Head of caudate nucleus (tissue), 42 donors: ENCODE data around the gene NBEA.

Experiments
- DNase-seq, 42 donors: peaks; one replicate each; pipeline versions ENCODE4 v3.0.0 to v3.0.0-alpha.2; 2020 to 2021; ENCODE audit warnings: mixed read lengths in 7 of 42
- intact Hi-C: fragments of 100-400 bp; cut with DNase I; formaldehyde crosslinking; loops from one replicate; pipeline ENCODE4 v1.15.0; 2022

NBEA gene

DNA sequence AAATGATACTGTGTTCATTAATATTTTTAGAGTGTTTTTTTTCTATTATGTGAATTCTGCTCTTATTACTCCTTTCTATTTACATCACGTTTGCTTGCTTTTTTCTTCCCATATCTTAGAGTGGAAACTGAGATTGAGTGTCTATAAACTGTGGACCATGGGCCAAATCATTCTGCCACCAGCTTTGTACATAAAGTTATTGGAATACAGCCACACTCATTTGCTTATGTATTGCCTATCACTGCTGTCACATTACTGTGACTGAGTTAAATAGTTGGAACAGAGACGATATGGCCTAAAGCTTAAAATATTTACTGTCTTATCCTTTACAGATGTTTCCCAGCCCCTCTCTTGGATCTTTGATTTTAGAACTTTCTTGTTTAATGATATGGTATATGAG, 274.1 kb downstream of the NBEA start:
- intact Hi-C loops = no loop called here
- no peak for DNase-seq

DNA sequence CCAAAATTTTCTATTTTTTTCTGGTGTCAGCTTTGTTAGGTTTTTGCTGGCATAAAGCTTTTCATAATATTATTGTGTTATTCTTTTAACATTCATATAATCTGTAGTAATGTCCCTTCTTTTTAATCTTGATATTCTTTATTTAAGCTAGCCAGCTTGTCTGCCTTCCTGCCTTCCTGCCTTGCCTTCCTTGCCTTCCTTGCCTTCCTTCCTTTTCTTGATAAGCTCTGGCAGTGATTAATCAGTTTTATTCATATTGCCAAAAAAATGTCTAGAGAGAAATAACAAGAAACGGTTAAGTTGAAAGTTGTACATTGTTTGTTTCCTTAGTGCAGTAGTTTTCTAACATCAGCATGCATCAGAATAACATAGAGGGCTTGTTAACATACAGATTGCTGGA, 277.0 kb downstream of the NBEA start:
- no peak for DNase-seq
- intact Hi-C loops = no loop called here

DNA sequence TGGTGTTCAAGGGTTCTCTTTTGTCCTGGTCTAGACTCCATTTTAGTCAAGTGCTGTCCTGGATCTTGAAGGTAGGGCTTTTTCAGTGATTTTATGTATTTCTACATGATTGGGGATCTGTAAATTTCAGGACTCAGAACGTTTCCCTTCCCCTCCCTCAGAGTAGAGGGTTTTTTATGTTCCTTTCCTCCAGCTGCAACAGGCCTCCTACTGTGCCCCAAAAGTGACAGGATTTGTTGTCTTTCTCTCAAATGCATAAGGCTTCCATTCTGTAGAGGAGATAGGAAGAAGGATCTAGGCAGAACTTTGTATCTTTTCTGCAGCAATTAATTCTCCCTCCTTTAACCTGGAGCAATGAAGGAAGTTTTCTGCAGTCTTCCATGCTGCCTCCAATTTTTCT, 283.1 kb downstream of the NBEA start:
- DNase-seq = no peak
- intact Hi-C loops = no loop called here

DNA sequence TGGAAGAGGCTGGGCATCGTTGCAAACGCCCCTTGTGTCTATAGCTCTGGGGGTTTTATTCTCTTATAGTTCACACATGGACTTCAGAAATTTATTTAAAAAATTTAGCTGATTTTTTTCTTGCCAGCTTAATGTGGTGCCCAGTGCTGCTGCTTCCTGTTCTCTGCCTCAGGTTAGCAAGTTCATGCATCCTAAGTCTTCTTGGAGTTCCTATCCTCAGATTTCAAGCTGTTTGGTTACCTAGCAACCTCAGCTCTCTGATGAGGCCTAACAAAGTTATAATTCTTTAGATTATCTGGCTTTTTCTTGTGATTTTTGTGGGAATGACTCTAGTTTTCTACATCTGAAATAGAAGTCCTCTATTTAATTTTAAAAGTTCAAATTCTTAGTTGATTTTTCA, 283.5 kb downstream of the NBEA start:
- intact Hi-C loops = no loop called here
- DNase-seq = peak in 2 of 42 donors; percentile 9 to 35

DNA sequence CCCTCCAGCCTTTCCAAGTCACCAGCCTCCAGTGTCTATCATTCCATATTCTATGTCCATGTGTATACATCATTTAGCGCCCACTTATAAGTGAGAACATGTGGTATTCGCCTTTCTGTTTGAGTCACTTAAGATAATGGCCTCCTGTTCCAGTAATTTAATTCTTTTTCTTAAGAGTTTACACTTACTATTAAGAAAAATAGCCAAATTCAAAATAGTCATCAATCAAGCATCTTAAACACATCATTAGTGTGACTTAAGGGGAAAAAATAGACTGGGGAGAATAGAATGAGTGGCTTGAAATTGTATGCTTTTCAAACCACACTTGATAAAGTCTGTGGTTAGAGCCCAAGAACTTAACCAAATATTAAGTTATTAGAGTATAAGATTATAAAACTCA, 286.5 kb downstream of the NBEA start:
- DNase-seq = no peak
- intact Hi-C loops = no loop called here

DNA sequence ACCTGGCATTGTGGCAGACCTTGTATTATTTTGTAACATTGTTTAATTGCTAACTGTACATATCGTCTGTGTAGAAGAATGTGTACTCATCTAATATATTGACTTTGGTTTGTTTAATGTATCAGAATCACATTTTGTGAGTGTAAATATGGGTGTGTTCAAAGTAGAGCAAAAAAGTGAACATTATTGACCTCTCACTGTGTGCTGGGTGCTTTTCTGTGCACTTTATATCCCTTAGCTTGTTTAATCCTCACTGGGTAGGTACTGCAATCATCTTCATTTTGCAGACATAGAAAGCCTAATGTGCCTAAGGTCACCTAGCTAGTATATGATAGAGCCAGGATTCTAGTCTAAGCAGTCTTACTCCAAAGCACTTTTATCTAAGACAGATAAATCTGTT, 289.4 kb downstream of the NBEA start:
- intact Hi-C loops = no loop called here
- no peak for DNase-seq

DNA sequence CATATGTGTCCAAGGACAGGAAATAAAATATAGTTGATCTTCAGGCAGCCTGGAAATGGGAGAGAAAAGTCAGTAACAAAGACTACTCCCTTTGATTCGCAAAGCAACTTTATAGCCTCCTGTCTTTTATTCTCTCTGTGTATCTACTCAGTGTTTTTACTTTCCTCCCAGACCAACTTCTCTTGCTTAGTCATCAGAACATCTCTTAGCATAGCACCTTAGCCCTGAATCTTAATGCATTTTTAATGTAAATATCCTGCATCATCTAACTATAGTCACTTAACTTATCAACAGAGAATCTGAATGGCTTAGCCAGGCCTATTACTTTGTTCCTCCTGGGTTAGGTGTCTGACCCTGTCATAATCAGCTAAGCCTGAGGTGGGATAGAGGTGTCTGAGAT, 296.2 kb downstream of the NBEA start:
- intact Hi-C loops = no loop called here
- DNase-seq = no peak

DNA sequence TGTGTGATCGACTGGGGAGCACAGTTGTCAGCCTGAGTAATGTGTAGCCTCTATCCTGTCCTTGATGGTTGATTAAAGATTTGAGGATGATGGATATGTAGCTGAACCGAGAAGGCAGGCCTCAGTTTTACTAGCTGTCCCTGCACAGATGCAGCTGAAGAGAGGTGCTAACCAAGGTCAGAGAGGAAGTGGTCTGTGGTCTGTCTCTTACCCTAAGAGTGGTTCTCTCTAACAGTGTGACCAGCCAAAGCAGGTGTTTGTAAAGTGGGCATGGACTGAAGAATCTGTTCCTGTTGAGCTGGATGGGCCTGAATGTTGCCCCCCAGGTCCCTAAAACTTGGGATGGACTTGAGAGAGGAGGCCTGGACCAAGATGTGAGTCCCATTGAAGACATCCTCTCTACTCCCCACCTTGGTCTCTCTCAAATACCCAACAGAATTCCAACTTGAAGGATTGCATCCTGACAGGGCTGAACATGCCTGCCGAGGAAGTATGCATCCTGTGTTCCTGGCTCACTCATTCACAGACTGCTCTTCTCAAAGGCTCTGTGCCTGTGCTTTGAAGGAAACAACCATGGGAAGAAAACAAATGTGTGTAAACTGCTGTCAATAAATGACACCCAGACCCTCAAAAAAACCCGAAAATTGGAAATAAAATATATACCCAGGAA, 310.6 kb downstream of the NBEA start:
- no peak for DNase-seq
- intact Hi-C loops = no loop called here

DNA sequence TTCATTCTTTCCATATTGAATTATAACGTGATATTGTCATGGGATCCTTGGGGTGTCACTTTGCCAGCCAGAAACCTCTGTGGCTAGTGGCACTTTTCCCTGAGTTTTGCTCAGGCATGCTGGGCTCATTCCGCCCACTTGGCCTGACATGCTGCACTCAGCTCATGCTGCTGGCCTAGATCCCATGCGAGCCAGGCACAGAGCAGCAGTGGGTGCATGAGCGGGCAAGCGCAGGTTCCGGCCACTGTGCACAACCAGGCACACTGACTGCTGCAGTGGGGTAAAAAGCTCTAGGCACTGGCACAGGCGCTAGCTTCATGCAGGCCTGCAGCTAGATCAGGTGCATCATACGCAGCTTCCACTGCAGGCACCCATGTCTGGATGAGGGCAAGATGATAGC, 313.2 kb downstream of the NBEA start:
- peak in 1 of 42 donors; percentile 36 for DNase-seq
- intact Hi-C loops = no loop called here

DNA sequence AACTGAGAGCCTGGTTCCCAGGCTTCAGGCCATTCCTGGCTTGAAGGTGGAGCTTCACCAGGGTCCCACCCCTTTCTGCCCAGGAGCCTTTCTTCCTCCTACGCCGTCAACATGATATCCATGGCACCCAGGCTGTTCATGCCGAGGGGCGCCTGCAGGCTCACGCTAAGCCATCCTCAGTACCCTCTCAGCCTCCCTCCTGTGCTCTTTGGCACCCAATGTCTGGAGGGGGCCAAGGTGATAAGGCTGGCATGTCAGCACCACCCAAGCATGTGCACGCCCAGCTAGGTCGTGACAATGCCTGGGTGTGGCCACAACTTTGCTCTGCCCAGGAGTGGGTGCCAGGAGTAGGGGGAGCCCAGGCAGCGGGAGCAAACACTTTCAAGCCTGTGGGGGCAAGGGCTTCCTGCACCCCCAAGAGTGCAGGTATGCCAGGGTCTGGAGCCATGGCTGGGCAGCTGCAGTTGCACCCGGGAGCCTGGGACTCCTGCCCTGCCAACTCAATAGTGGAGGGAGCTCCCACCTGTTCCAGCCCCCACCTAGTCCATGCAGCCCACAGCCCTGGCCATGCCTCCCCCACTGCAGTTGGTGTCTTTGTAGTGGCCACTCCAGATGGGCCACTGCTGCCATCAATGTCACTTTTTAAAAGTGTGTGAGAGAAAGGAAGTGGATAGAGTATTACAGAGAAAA, 314.5 kb downstream of the NBEA start:
- intact Hi-C loops = no loop called here
- DNase-seq = peak in 1 of 42 donors; percentile 28

DNA sequence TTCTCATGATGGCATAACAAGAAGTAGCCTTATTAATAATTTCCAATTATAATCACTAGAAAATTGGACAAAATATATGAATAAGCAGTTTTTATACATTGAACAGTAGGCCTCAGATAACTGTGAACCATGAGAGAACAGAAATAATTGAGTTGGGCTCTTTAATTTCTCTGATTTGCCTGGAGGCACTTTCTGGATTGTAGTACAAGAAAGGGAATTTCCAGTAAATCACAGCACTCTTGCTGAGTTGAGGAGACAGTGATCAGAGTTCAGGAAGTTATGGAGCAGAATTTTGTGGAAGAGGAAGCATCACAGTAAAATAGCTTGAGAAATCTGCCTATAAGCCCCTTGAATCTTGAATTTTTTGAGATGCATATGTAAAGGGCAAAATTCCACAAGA, 318.2 kb downstream of the NBEA start:
- no peak for DNase-seq
- intact Hi-C loops = no loop called here

DNA sequence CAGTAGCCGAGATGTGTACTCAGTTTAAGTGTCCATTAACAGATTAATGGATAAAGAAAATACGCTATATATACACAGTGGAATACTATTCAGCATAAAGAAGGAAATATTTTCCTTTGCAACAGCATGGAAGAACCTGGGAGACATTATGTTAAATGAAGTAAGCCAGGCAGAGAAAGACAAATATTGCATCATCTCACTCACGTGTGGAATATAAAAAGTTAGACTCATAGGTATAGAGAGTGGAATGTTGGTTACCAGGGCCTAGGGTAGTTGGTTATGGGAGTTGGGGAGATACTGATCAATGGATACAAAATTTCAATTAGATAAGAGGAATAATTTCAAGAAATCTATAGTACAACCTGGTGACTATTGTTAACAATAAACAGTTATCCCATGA, 324.3 kb downstream of the NBEA start:
- no peak for DNase-seq
- intact Hi-C loops = no loop called here

DNA sequence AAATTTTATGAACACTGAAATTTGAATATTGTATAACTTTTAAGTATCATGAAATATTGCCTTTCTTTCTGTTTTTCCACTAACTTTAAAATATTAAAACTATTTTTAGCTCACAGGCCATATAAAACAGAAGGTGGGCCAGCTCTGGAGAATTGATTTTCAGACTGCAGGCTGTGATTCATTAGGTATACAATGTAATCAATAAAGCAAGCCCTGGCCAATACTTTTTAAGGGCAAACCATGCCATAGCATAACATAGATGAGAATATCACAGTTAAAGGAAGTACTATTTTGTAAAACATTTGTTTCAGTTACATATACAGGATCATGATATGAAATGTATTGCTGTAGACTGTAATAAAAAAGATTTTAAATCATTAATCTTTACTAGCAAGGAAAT, 336.8 kb downstream of the NBEA start:
- DNase-seq = no peak
- intact Hi-C loops = no loop called here

DNA sequence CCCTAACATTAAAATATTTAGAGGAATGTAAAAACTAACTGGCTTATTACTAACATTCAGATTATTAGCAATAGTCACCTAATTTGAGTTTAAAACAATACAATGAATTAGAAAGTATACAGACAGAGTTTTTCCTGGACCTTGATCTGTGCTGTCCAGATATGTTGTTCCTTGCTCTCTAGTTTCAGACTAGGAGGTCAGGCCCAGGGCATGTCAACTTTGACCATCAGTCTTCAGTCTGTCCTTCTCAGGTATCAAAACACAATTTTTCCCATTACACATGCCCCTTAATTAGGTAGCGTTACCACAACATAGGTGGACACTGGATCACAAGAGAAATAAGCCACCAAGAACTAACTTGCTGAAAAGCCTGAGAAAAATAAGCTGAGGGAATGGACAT, 337.4 kb downstream of the NBEA start:
- no peak for DNase-seq
- intact Hi-C loops = no loop called here

DNA sequence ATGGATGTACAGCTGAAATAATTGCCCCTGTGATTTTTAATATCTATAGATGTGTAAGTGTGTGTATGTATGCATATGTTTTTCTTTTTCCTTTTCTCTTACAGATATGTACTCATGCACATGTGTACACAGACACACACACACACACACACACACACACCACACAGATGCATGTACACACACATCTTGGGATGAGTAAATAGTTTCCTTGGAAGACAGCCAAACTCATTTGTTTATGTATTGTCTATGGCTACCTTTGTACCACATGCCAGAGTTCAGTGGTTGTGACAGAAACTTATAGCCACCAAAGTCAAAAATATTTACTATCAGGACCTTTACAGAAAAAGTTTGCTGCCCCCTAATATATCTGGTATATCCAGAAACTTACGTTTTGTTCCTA, 341.8 kb downstream of the NBEA start:
- DNase-seq = no peak
- intact Hi-C loops = no loop called here

DNA sequence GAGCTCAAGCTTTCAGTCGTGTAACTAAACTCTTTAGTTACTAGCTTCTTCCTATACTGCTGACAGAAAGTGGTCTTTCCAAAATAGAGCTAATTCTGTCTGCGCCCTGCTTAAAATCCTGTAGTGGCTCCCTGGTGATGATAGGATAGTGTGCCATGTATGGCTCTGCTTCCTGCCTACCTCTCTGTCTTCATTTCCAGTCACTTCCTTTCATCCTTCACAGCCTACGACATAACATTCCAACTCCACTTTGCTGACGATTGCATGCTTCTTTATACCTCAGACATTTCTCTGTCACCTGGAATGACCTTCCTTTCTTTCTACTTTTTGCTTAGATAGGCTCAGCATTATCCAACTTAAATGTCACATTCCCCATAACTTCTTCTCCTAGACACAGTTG, 343.6 kb downstream of the NBEA start:
- intact Hi-C loops = no loop called here

DNA sequence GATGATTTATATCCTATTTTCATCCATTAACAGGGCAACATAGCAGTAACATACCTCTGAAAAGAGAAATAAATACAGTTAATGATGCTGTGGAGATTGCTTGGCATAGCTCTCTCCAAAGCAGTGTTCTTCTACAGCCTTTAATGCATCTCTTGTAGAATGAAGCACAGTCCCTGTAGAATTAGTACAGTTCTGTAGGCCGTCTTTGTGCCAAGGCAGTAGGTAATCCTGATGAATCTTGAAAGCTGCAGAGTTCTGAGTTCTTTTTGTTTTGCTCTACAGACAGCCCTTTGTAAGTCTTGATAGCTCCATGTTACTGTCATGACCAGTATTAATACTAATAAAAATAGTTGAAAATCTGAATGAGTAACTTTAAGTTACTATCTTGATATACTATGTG, 350.3 kb downstream of the NBEA start:
- intact Hi-C loops = no loop called here
- no peak for DNase-seq

More for the DNA sequence above, 343.6 kb downstream of the NBEA start:
- no peak for DNase-seq

DNA sequence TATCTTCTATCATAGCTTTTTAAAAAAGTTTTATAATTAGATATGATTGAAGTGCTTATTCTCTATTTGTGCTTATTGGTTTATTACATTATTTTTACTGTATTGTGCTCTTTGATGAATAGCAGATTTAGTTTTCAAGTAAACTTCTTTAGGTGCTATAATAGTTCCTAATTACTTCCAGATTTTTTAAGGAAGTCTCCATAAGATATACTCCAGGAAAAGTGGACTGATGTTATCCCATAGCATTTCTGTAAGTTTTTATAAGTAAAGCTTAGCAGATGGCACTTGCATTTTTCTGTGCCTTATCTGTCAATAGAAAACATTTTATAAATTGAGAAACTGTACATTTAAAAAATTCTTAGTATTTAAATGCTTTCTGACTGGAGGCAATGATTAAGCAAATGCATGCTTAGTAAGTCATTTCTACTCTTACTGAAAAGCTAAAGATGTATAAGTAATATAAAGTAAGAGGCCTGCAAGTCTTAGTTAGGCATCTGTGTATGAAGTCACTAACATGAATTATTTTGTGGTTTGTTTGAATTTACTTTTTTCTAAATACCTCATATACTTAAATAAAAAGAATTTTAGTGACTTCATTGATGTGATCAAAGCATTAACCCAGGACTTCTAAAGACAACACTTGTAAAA, 351.6 kb downstream of the NBEA start:
- intact Hi-C loops = no loop called here
- DNase-seq = no peak

DNA sequence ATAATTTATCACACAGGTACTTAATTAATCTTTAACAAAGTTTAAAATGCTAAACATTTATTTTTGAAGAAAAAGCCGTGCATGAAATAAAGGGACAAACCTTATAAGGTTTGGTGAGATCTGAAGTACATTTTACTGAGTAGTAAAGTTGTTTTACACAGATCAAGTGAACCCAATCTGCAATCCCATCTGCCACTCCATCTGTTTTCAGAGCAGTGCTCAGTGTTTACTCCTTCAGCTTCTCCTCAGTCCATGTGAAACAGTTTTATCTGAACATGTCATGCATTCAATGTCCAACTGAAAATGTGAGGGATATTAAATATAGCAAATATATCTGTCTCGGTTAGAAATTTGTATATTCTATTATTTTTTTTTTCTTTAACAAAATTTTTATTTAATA, 367.6 kb downstream of the NBEA start:
- intact Hi-C loops = no loop called here
- DNase-seq = no peak

DNA sequence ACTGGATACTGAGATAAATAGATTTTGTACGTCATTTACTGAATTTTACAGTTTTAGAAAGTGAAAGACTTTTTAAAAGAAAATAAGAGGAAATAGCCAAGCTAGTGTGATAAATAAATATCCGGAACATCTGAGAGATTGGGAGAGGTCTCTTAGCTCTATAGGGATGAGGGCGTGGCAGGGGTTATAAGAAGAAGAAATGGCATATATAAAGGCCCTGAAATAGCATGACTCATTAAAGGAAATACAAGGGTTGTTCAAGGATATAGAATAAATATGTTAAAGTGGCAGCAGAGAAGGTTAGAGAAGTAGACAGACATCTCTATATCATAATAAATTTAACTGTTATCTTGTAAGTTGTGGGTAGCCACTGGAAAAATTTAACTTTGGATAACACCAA, 390.1 kb downstream of the NBEA start:
- intact Hi-C loops = no loop called here
- no peak for DNase-seq

DNA sequence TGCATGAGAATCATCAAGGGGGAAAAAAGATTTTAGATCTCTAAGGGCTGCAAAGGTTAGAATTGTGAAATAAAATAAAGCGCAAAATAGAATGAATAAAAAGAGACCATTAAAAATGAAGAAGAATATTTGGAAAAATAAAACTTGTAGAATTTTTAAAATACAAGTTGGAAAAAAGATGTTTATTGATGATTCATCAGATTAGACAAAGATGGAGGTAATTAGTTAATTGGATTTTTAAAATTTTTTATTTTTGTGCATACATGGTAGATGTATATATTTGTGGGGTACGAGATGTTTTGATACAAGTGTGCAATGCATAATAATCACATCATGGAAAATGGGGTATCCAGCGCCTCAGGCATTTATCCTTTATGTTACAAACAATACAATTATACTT, 391.1 kb downstream of the NBEA start:
- DNase-seq = no peak
- intact Hi-C loops = no loop called here
